Neural cell (in vitro differentiated cells): ENCODE measurements around the gene DIDO1. TPM values are rescaled to one million over a fixed set of nuclear protein-coding genes. Genes with fewer than 3 reads are reported as not detected.

Experiments used
- H2AFZ ChIP-seq: fragments of 200-600, 300-800 bp; sonication (generic), shearing (Covaris generic); 2 replicates; pipeline ENCODE4 v1.6.0; 2014; ENCODE audit warnings: low read depth, mild to moderate bottlenecking, antibody characterized with exemption, low read length, moderate library complexity
- H3F3A ChIP-seq: fragments of 200-600 bp; shearing (Covaris generic); 2 replicates; pipeline ENCODE4 v1.6.1; 2016; ENCODE audit warnings: mild to moderate bottlenecking, moderate library complexity, mixed read lengths, antibody characterized with exemption, low read length; ENCODE audit not compliant: insufficient read depth, poor library complexity, severe bottlenecking
- H3K27ac ChIP-seq: fragments of 200-600, 300-800 bp; sonication (generic), shearing (Covaris generic); 2 replicates; pipeline ENCODE4 v1.5.1; 2014; ENCODE audit warnings: mild to moderate bottlenecking, low read length, moderate library complexity
- H3K27me3 ChIP-seq: fragments of 300-800, 200-600 bp; sonication (generic), shearing (Covaris generic); 2 replicates; pipeline ENCODE4 v1.6.0; 2014; ENCODE audit warnings: mild to moderate bottlenecking, low read depth, low read length, moderate library complexity; ENCODE audit not compliant: insufficient read depth
- H3K36me3 ChIP-seq: fragments of 300-800, 200-600 bp; sonication (generic), shearing (Covaris generic); 2 replicates; pipeline ENCODE4 v1.5.1; 2014; ENCODE audit warnings: mild to moderate bottlenecking, antibody characterized with exemption, low read length, moderate library complexity; ENCODE audit not compliant: insufficient read depth
- H3K4me2 ChIP-seq: fragments of 300-800, 200-600 bp; sonication (generic), shearing (Covaris generic); 2 replicates; pipeline ENCODE4 v1.6.0; 2014; ENCODE audit warnings: mild to moderate bottlenecking, low read length
- H3K4me3 ChIP-seq: fragments of 300-800, 200-600 bp; sonication (generic), shearing (Covaris generic); 2 replicates; pipeline ENCODE4 v1.5.1; 2014; ENCODE audit warnings: mild to moderate bottlenecking, low read length, moderate library complexity
- H3K79me2 ChIP-seq: fragments of 200-600 bp; shearing (Covaris generic); replicated peaks from 2 replicates; pipeline ENCODE4 v1.6.0; 2014; ENCODE audit warnings: mild to moderate bottlenecking, low read length, moderate library complexity; ENCODE audit not compliant: insufficient read depth
- H3K9ac ChIP-seq: fragments of 300-800, 200-600 bp; sonication (generic), shearing (Covaris generic); 2 replicates; pipeline ENCODE4 v1.6.1; 2016; ENCODE audit warnings: mild to moderate bottlenecking, low read length, mixed read lengths
- H3K9me2 ChIP-seq: fragments of 200-600 bp; shearing (Covaris generic); 2 replicates; pipeline ENCODE4 v1.6.1; 2016; ENCODE audit warnings: mild to moderate bottlenecking, low read length, mixed read lengths; ENCODE audit not compliant: insufficient read depth
- H3K9me3 ChIP-seq: fragments of 200-600, 300-800 bp; sonication (generic), shearing (Covaris generic); 2 replicates; pipeline ENCODE4 v1.6.1; 2016; ENCODE audit warnings: mild to moderate bottlenecking, mixed run types, low read length, moderate library complexity, mixed read lengths
- H4K20me1 ChIP-seq: fragments of 200-600 bp; shearing (Covaris generic); 2 replicates; pipeline ENCODE4 v1.6.1; 2016; ENCODE audit warnings: mild to moderate bottlenecking, mixed run types; ENCODE audit not compliant: insufficient read depth
- EP300 ChIP-seq: fragments of 450-650 bp; conservative IDR thresholded peaks from 2 replicates; pipeline ENCODE4 v1.6.1; 2014; ENCODE audit warnings: antibody characterized with exemption, mild to moderate bottlenecking, moderate library complexity; ENCODE audit not compliant: poor library complexity, severe bottlenecking
- EZH2 ChIP-seq: fragments of 200-600, 300-800 bp; shearing (Covaris generic), sonication (generic); IDR thresholded peaks from 2 replicates; pipeline ENCODE4 v1.6.1; 2014; ENCODE audit warnings: antibody characterized with exemption, low read length, borderline replicate concordance, mild to moderate bottlenecking; ENCODE audit not compliant: insufficient read depth, poor library complexity, severe bottlenecking
- MXI1 ChIP-seq: fragments of 450-650 bp; conservative IDR thresholded peaks from 2 replicates; pipeline ENCODE4 v1.6.1; 2014; ENCODE audit warnings: antibody characterized with exemption, mild to moderate bottlenecking; ENCODE audit not compliant: poor library complexity, severe bottlenecking
- POLR2AphosphoS5 ChIP-seq: IDR thresholded peaks from 2 replicates; pipeline ENCODE4 v1.6.1; 2012
- RAD21 ChIP-seq: fragments of 450-650 bp; conservative IDR thresholded peaks from 2 replicates; pipeline ENCODE4 v1.6.1; 2014; ENCODE audit warnings: antibody characterized with exemption, mild to moderate bottlenecking, moderate library complexity
- REST ChIP-seq: IDR thresholded peaks from 2 replicates; pipeline ENCODE4 v1.6.1; 2012; ENCODE audit warnings: borderline replicate concordance
- SMC3 ChIP-seq: fragments of 450-650 bp; conservative IDR thresholded peaks from 2 replicates; pipeline ENCODE4 v1.6.1; 2014; ENCODE audit warnings: antibody characterized with exemption, mild to moderate bottlenecking, moderate library complexity; ENCODE audit not compliant: poor library complexity
- TAF1 ChIP-seq: IDR thresholded peaks from 2 replicates; pipeline ENCODE4 v1.6.1; 2012; ENCODE audit warnings: low read depth
- polyA plus RNA-seq: library from polyadenylated mRNA; depleted of rRNA; stranded (reverse); fragments of >200 nt; gene quantifications from 2 replicates; pipeline ENCODE4 v1.2.3, GENCODE V29; 2014
- TF ChIP-seq, protein P1 (sequence below): fragments of 450-650 bp; IDR thresholded peaks from 2 replicates; pipeline ENCODE4 v1.5.1; 2014; ENCODE audit warnings: antibody characterized with exemption, mild to moderate bottlenecking, moderate library complexity; ENCODE audit not compliant: poor library complexity, severe bottlenecking

DIDO1 gene
- polyA plus RNA-seq, 1 donor from 2014 or later = 42.8 TPM

DNA sequence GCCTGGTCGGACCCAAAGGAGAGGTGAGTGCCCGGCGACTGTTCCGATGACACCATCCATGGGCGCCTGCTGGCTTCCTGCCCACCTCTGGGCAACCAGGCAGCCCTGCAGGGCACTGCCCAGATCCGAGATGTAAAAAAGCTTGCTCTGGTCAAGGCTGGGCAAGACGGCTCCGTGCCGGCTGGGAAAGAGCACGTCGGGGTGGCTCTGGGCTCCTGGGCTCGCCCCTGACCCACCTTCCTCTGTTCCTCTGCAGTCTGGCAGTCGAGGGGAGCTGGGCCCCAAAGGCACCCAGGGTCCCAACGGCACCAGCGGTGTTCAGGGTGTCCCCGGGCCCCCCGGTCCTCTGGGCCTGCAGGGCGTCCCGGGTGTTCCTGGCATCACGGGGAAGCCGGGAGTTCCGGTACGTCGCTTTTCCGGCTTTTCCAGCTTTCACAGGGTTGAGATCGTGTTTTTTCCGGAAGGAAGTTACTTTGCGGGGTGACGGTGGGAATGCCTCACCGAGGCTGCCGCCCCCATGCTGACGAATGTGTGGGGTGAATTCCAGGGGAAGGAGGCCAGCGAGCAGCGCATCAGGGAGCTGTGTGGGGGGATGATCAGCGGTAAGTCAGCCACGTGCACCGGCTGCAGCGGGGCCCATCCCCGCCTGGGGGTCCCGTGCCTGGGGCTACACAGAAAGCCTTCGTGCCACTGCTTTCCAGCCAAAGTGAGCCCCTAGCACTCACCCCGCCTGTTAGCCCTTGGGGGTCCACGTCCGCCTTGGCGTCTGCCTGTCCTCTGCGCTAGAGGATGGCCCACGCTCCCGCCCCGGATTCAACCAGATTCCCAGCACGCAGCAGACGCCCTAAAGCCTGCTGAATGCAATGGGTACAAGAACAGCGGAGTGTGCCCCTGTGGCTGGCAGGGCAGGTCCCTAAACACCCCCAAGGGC lies 90.1 kb downstream of the DIDO1 start:
- H3K36me3 ChIP-seq = no peaks in the 10 kb centered on the region
- no peak overlapping the region for H3K9ac ChIP-seq
- H3K9me2 ChIP-seq = no peaks in the 10 kb centered on the region
- no peaks in the 10 kb centered on the region for H4K20me1 ChIP-seq
- no peak for TF ChIP-seq POLR2AphosphoS5
- TF ChIP-seq MXI1 = no peak
- TF ChIP-seq SMC3 = no peak
- TF ChIP-seq RAD21 = no peak
- TF ChIP-seq TAF1 = no peak
- TF ChIP-seq EZH2 = no peak
- TF ChIP-seq, protein P1, sequence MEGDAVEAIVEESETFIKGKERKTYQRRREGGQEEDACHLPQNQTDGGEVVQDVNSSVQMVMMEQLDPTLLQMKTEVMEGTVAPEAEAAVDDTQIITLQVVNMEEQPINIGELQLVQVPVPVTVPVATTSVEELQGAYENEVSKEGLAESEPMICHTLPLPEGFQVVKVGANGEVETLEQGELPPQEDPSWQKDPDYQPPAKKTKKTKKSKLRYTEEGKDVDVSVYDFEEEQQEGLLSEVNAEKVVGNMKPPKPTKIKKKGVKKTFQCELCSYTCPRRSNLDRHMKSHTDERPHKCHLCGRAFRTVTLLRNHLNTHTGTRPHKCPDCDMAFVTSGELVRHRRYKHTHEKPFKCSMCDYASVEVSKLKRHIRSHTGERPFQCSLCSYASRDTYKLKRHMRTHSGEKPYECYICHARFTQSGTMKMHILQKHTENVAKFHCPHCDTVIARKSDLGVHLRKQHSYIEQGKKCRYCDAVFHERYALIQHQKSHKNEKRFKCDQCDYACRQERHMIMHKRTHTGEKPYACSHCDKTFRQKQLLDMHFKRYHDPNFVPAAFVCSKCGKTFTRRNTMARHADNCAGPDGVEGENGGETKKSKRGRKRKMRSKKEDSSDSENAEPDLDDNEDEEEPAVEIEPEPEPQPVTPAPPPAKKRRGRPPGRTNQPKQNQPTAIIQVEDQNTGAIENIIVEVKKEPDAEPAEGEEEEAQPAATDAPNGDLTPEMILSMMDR = no peak
- no peak for TF ChIP-seq EP300
- no peak for TF ChIP-seq REST
- H3K4me3 ChIP-seq = no peak overlapping the region
- H2AFZ ChIP-seq = no peak overlapping the region
- H3K4me2 ChIP-seq = no peak overlapping the region
- no peaks in the 10 kb centered on the region for H3K79me2 ChIP-seq
- no peaks in the 10 kb centered on the region for H3K9me3 ChIP-seq
- no peak overlapping the region for H3K27ac ChIP-seq
- H3F3A ChIP-seq = no peaks in the 10 kb centered on the region
- H3K27me3 ChIP-seq = no peaks in the 10 kb centered on the region

GRCh38 chr20:62834967-62835730 lies 91.2 kb downstream of the DIDO1 start:
- no peaks in the 10 kb centered on the region for H3K27me3 ChIP-seq
- no peak for TF ChIP-seq POLR2AphosphoS5
- H3K9me2 ChIP-seq = no peaks in the 10 kb centered on the region
- no peaks in the 10 kb centered on the region for H4K20me1 ChIP-seq
- no peak overlapping the region for H3K4me3 ChIP-seq
- no peak overlapping the region for H3K4me2 ChIP-seq
- no peaks in the 10 kb centered on the region for H3K79me2 ChIP-seq
- no peak overlapping the region for H3K9ac ChIP-seq
- H3K36me3 ChIP-seq = no peaks in the 10 kb centered on the region
- H3K9me3 ChIP-seq = no peaks in the 10 kb centered on the region
- no peaks in the 10 kb centered on the region for H3F3A ChIP-seq
- no peak overlapping the region for H3K27ac ChIP-seq
- no peak overlapping the region for H2AFZ ChIP-seq
